ENCODE results near the gene DOP1A. TPM values are rescaled to one million over a fixed set of nuclear protein-coding genes. Genes with fewer than 3 reads are reported as not detected.

DOP1A gene
- 10 to 100 TPM; 25.9 to 26.7 TPM for total RNA-seq

- peak; percentile 93 for ATAC-seq
- Histone ChIP-seq H3K4me1 (peaks cover 44% of the 10 kb centered on the region), H3K4me3 (peak within 1 kb of the TSS; percentile 61 to 87), H3K36me3 (replicated peaks in 1 of 2; ENCODE audit: insufficient read depth in 1 of 2, low read depth in 2 of 2) (no peaks in the 10 kb centered on the region), H3K27me3 (no peaks in the 10 kb centered on the region), H3K27ac (peak within 1 kb of the TSS; percentile 84 to 98 (median 94)), H3K9me3 (no peaks in the 10 kb centered on the region)
- peak; percentile 91 to 99 (median 98) for TF ChIP-seq CTCF (IDR thresholded peaks at IDR 0.05)
- peak; percentile 58 to 87 (median 83) for TF ChIP-seq POLR2A (IDR thresholded peaks at IDR 0.05)
- intact Hi-C loops (cut with DNase I): no loop called here
- 0% methylated on average over 24 to 65 of the region's 78 CpGs for WGBS, 2 donors
- peak; percentile 97 to 98 (median 97) for DNase-seq
These were observed at the start of gene DOP1A for GRCh38 chr6:83067448-83068439. Gene DOP1A, plus strand, starts transcription at chr6:83067671. Its CDS starts 29,307 bp downstream, at chr6:83096978.

DNA sequence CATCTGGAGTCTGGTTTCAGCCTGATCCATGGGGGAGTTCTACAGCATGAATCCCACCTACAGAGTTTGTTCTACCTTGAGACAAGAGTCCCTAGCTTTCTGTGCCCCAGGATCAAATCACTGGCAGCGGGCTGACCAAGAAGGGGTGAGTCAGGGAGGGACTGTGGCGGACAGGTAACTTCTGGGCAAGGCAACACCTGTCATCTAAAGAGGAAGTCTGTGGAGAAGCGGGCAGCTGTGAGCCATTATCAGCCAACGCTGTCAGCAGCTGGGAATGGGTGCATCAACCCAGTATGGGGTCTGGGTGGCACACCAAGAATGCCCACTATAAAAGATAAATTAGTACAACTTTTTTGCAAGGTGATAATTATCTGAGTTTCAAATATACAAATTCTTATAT, 47.7 kb upstream of the DOP1A start:
- Histone ChIP-seq H3K9me3 (no peaks in the 10 kb centered on the region), H3K27ac (no peak overlapping the region), H3K27me3 (no peaks in the 10 kb centered on the region), H3K4me3 (no peak overlapping the region), H3K4me1 (peaks cover 6% of the 10 kb centered on the region), H3K36me3 (replicated peaks in 1 of 2; ENCODE audit: insufficient read depth in 1 of 2, low read depth in 2 of 2) (peaks cover 0 to 2% of the 10 kb centered on the region in 2 donors)
- 85 to 90% methylated on average over 4 of the region's 4 CpGs for WGBS, 2 donors
- DNase-seq (no peak), ATAC-seq (no peak)
- intact Hi-C loops (cut with DNase I): no loop called here
- no peak for TF ChIP-seq CTCF (IDR thresholded peaks at IDR 0.05)
- TF ChIP-seq POLR2A (IDR thresholded peaks at IDR 0.05): no peak

- no peaks in the 10 kb centered on the region for H3K27me3 ChIP-seq
- no peak overlapping the region for H3K4me3 ChIP-seq
- no peaks in the 10 kb centered on the region for H3K36me3 ChIP-seq (replicated peaks in 1 of 2; ENCODE audit: insufficient read depth in 1 of 2, low read depth in 2 of 2)
- intact Hi-C loops (cut with DNase I): no loop called here
- no peak overlapping the region for H3K27ac ChIP-seq
- peaks cover 0 to 5% (median 0%) of the 10 kb centered on the region in 3 donors for H3K9me3 ChIP-seq
- H3K4me1 ChIP-seq: no peaks in the 10 kb centered on the region
- no peak for TF ChIP-seq CTCF (IDR thresholded peaks at IDR 0.05)
- TF ChIP-seq POLR2A (IDR thresholded peaks at IDR 0.05): no peak
- ATAC-seq (no peak), DNase-seq (no peak)
- WGBS, 2 donors: 98 to 100% methylated on average over 5 to 6 of the region's 6 CpGs
These were observed 35.8 kb upstream of the DOP1A start for GRCh38 chr6:83031689-83032088.

DNA sequence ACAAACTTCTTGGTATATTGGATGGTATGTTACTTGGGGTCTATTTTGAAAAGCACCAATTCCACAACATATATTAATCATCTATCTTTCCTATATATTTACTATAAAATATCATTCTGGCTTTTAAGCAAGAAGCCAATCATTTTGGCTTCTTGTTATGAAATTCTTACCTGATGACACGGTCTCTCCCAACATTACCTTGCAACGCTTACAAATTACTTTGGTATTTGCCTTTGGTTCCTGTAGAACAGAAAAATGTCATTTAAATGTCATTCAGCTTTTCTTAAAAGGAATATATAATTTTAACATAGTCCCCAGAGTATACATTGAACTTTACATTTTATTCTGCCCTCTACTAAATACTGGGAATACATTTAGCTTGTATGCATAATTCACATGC, 29.2 kb upstream of the DOP1A start:
- no peaks in the 10 kb centered on the region for H3K4me1 ChIP-seq
- no peak overlapping the region for H3K27ac ChIP-seq
- no peaks in the 10 kb centered on the region for H3K9me3 ChIP-seq
- intact Hi-C loops (cut with DNase I): no loop called here
- TF ChIP-seq CTCF (IDR thresholded peaks at IDR 0.05) (no peak), POLR2A (IDR thresholded peaks at IDR 0.05) (no peak)
- 96 to 97% methylated on average over 2 of the region's 2 CpGs for WGBS, 2 donors
- no peaks in the 10 kb centered on the region for H3K27me3 ChIP-seq
- no peak for DNase-seq
- no peaks in the 10 kb centered on the region for H3K36me3 ChIP-seq (replicated peaks in 1 of 2; ENCODE audit: insufficient read depth in 1 of 2, low read depth in 2 of 2)
- ATAC-seq: no peak
- no peak overlapping the region for H3K4me3 ChIP-seq

Measured in body of pancreas (tissue), 4 donors.